MCF 10A (cell line): ENCODE data around the gene DCTPP1. TPM values are rescaled to one million over a fixed set of nuclear protein-coding genes. Genes with fewer than 3 reads are reported as not detected.

Experiments used
- BruUV-seq: library from RNA; stranded (reverse); fragments of 400-500 nt; replicated peaks from 2 replicates; lab custom pipeline; 2021; lab: Mats Ljungman, UMichigan
- CTCF ChIA-PET: fragments of 300-600 bp; sonication (Branson Sonifier 250); formaldehyde crosslinking; extraction: SDS; loops from one replicate; lab custom pipeline; 2021; ENCODE audit warnings: antibody characterized with exemption, inconsistent platforms; lab: Yijun Ruan, JAX
- POLR2A ChIA-PET: fragments of 300-600, 350-650 bp; sonication (Branson Sonifier 250); formaldehyde crosslinking; extraction: SDS; loops from one replicate; lab custom pipeline; 2020; ENCODE audit warnings: antibody characterized with exemption, inconsistent platforms; lab: Yijun Ruan, JAX
- DNase-seq: peaks from one replicate; pipeline ENCODE4 v3.0.0-alpha.2; 2018; ENCODE audit not compliant: unreplicated experiment
- H3K27ac Mint-ChIP-seq: one replicate; pipeline ENCODE4 v1.8.0; 2022; ENCODE audit warnings: mild to moderate bottlenecking, low read depth, mixed read lengths; ENCODE audit not compliant: unreplicated experiment
- H3K27me3 Mint-ChIP-seq: one replicate; pipeline ENCODE4 v1.8.0; 2022; ENCODE audit warnings: mixed read lengths; ENCODE audit not compliant: insufficient read depth, unreplicated experiment
- H3K36me3 Mint-ChIP-seq: one replicate; pipeline ENCODE4 v1.8.0; 2022; ENCODE audit warnings: mild to moderate bottlenecking, moderate library complexity, mixed read lengths; ENCODE audit not compliant: insufficient read depth, unreplicated experiment
- H3K4me1 Mint-ChIP-seq: one replicate; pipeline ENCODE4 v1.8.0; 2022; ENCODE audit warnings: mixed read lengths; ENCODE audit not compliant: insufficient read depth, unreplicated experiment
- H3K4me3 Mint-ChIP-seq: one replicate; pipeline ENCODE4 v1.8.0; 2022; ENCODE audit warnings: mild to moderate bottlenecking, moderate library complexity, mixed read lengths; ENCODE audit not compliant: unreplicated experiment
- H3K9me3 Mint-ChIP-seq: one replicate; pipeline ENCODE4 v1.8.0; 2022; ENCODE audit warnings: mixed read lengths; ENCODE audit not compliant: unreplicated experiment
- intact Hi-C: fragments of 100-400 bp; cut with micrococcal nuclease; formaldehyde crosslinking; loops from 2 replicates; pipeline ENCODE4 v1.14.1; 2022
- total RNA-seq: library from RNA; stranded (reverse); gene quantifications from 2 replicates; pipeline ENCODE4 v1.2.3, GENCODE V29; 2022
- TF ChIP-seq, protein P1 (sequence below): fragments of 200-600 bp; IDR thresholded peaks from one replicate; pipeline ENCODE4 v1.8.0; 2022; ENCODE audit warnings: antibody characterized with exemption, mild to moderate bottlenecking; ENCODE audit not compliant: unreplicated experiment

DCTPP1 gene
- total RNA-seq, 1 experiment from 2014 or later = 42.4 TPM

DNA sequence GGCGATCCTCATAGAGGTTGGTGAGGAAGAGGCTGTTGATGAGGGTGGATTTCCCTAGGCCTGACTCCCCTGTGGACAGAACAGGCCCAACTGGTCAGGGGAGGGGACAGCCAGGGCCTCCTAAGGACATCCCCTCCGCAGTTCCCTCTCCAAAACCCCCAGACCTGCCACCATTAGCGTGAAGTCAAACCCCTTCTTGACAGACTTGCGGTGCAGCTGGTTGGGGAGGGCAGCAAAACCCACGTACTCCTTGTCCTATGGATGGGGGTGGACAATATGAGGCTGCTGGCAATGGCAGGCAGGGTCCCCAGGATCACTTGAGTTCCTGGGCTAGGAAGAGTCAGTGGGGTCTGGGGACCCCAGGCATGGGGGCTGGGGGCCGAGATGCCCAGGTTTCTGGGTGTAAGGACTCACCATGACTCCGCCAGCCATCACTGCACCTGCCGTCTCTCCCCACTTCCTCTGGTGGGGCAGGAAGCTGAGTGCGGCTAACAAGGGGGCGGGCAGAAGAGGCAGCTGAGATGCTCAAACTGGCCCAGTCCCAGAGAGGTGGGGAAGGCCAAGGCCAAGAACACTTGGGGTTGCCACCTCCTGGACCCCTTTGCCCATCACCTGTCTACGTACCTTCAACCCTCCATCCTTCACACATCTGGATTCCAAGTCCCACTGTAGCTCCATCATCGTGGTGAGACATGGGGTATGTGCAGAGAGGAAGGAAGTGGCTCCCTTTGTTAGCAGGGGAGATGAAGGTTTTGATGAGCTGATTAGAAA, 47.5 kb downstream of the DCTPP1 start, which contains the start of gene SEPTIN1:
TSS of gene SEPTIN1 (minus strand) at position 451 of the 771 bp plus-strand sequence. CDS start at position 432, 19 bp downstream.
- H3K27ac Mint-ChIP-seq = no peak within 1 kb of the TSS
- BruUV-seq = no TSS peak
- intact Hi-C loops = no loop called here
- H3K4me3 Mint-ChIP-seq = no peak within 1 kb of the TSS
- H3K36me3 Mint-ChIP-seq = peaks cover 20% of the 10 kb centered on the region
- H3K27me3 Mint-ChIP-seq = no peaks in the 10 kb centered on the region
- TF ChIP-seq, protein P1, sequence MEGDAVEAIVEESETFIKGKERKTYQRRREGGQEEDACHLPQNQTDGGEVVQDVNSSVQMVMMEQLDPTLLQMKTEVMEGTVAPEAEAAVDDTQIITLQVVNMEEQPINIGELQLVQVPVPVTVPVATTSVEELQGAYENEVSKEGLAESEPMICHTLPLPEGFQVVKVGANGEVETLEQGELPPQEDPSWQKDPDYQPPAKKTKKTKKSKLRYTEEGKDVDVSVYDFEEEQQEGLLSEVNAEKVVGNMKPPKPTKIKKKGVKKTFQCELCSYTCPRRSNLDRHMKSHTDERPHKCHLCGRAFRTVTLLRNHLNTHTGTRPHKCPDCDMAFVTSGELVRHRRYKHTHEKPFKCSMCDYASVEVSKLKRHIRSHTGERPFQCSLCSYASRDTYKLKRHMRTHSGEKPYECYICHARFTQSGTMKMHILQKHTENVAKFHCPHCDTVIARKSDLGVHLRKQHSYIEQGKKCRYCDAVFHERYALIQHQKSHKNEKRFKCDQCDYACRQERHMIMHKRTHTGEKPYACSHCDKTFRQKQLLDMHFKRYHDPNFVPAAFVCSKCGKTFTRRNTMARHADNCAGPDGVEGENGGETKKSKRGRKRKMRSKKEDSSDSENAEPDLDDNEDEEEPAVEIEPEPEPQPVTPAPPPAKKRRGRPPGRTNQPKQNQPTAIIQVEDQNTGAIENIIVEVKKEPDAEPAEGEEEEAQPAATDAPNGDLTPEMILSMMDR = no peak
- peaks cover 9% of the 10 kb centered on the region for H3K4me1 Mint-ChIP-seq
- no peak for DNase-seq
- ChIA-PET CTCF (interaction anchor here (0.6 to 1.1 kb wide), 3 partner anchors 14 to 204 kb away, joined by 3 to 4 read pairs (median 3); no protein-coding TSS in a partner anchor), POLR2A (interaction anchor here (0.7 to 1.7 kb wide), 5 partner anchors 12 to 27 kb away, joined by 3 to 9 read pairs (median 4); partner anchors contain the start of genes CD2BP2 and ZNF771)
- no peaks in the 10 kb centered on the region for H3K9me3 Mint-ChIP-seq

DNA sequence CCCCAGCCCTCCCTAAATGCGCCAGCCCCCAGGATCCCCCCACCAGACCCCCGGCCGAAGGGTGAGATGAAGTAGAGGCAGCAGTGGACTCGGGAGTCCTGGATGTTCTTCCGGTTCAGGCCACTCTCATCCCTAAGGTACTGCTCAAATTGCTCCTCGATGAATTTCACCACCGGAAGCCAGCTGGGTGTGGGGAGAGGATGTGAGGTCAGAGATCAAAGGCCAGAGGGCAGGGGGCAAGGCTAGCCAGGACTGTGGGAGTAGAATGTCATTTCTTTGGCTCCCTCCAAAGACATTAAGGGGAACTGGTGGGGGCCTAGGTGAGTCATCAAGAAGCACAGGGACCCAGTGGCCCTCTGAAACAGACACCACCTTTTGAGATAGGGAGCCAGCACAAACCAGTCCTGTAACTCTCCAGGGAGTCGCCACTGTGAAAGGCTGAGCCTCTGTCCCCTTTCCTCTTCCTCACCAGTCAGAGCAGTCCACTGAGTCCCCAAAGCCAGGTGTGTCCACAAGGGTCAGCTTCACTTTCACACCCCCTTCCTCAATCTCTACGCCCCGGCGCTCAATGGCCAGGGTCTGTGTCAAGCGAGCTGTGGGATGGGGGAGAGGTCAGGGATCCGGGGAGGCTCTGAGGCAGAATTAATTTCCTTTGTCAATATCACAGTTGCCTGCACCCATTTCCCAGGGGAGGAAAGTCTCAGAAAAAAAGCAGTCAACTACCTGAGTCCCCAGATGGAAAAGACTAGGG, 48.4 kb downstream of the DCTPP1 start:
- H3K27me3 Mint-ChIP-seq = no peaks in the 10 kb centered on the region
- peaks cover 20% of the 10 kb centered on the region for H3K36me3 Mint-ChIP-seq
- no peak for DNase-seq
- intact Hi-C loops = no loop called here
- CTCF ChIA-PET = no interaction called here
- no peak overlapping the region for H3K4me3 Mint-ChIP-seq
- POLR2A ChIA-PET = interaction anchor here (0.7 to 1.3 kb wide), 3 partner anchors 11 to 36 kb away, joined by 3 to 4 read pairs (median 3); partner anchors contain the start of gene TBC1D10B
- BruUV-seq = no TSS peak
- TF ChIP-seq, protein P1 = no peak
- no peak overlapping the region for H3K27ac Mint-ChIP-seq
- H3K4me1 Mint-ChIP-seq = peaks cover 13% of the 10 kb centered on the region
- H3K9me3 Mint-ChIP-seq = no peaks in the 10 kb centered on the region

DNA sequence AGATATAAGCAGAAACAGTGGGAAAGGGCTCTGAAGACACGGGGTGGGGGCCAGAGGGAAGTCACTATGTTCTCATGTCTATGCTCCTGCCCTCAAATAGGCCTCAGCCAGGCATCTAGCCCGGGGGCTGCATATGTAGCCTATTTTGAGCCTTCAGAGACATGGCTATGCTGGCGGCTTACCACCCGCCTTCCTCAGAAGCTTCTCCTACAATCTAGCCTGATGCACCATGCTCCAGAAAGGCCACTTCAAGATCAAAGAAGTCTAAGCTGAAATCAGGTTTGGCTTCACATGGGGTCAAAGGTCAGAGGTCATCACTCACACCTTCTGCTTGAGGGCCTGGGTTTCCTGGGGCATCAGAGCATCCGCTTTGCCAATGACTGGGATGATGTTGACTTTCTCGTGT, 49.0 kb downstream of the DCTPP1 start:
- Mint-ChIP-seq H3K4me1 (peaks cover 13% of the 10 kb centered on the region), H3K4me3 (no peak overlapping the region), H3K9me3 (no peaks in the 10 kb centered on the region), H3K27me3 (no peaks in the 10 kb centered on the region), H3K36me3 (peaks cover 20% of the 10 kb centered on the region), H3K27ac (no peak overlapping the region)
- TF ChIP-seq, protein P1 = no peak
- BruUV-seq = no TSS peak
- no peak for DNase-seq
- CTCF ChIA-PET = no interaction called here
- POLR2A ChIA-PET = interaction anchor here (0.9 to 1.6 kb wide), 3 partner anchors 10 to 37 kb away, joined by 3 to 4 read pairs (median 4); partner anchors contain the start of genes TBC1D10B and ZNF48
- intact Hi-C loops = no loop called here
